K562 (cell line): ENCODE results near the gene ERFL. TPM values are rescaled to one million over a fixed set of nuclear protein-coding genes. Genes with fewer than 3 reads are reported as not detected.

ENCODE experiments used
- BCL6 ChIP-seq: fragments of 250-450 bp; sonication (Bioruptor Pico); IDR thresholded peaks from 2 replicates; pipeline ENCODE4 v1.4.0; 2020
- CHAMP1 ChIP-seq: fragments of 450-650 bp; IDR thresholded peaks from 2 replicates; pipeline ENCODE4 v1.6.1; 2016; ENCODE audit warnings: mild to moderate bottlenecking
- FOSL1 ChIP-seq: fragments of 200-800 bp; sonication (Bioruptor generic); conservative IDR thresholded peaks from 2 replicates; pipeline ENCODE4 v1.6.1; 2016; ENCODE audit warnings: missing genetic modification characterization, missing compliant biosample characterization
- HDAC1 ChIP-seq, 2 experiments: fragments of 450-650 bp; IDR thresholded peaks; 2 replicates each; pipeline ENCODE4 v1.6.1; 2016 to 2017; ENCODE audit warnings: inconsistent platforms in 1 of 2, mild to moderate bottlenecking in 1 of 2, moderate library complexity in 1 of 2
- HDAC8 ChIP-seq: fragments of 450-650 bp; IDR thresholded peaks from 2 replicates; pipeline ENCODE4 v1.6.1; 2016; ENCODE audit warnings: mild to moderate bottlenecking, missing genetic modification characterization, moderate library complexity, missing compliant biosample characterization
- ILK ChIP-seq: fragments of 450-650 bp; IDR thresholded peaks from 2 replicates; pipeline ENCODE4 v1.6.1; 2016; ENCODE audit warnings: missing genetic modification characterization, low read depth, mild to moderate bottlenecking, missing compliant biosample characterization, moderate library complexity, borderline replicate concordance
- IRF9 ChIP-seq: fragments of 450-650 bp; IDR thresholded peaks from 2 replicates; pipeline ENCODE4 v1.6.1; 2016; ENCODE audit warnings: missing biosample characterization, missing genetic modification characterization
- KDM4B ChIP-seq, 2 experiments: fragments of 450-650 bp in 1 of 2; sonication (generic) in 1 of 2; IDR thresholded peaks; 2 replicates each; pipeline ENCODE4 v1.6.1; 2016 to 2017; ENCODE audit warnings: borderline replicate concordance in 2 of 2, antibody characterized with exemption in 1 of 2, low read depth in 1 of 2, mild to moderate bottlenecking in 1 of 2
- L3MBTL2 ChIP-seq: fragments of 450-650 bp; IDR thresholded peaks from 2 replicates; pipeline ENCODE4 v1.6.1; 2016; ENCODE audit warnings: mild to moderate bottlenecking, moderate library complexity
- MAFK ChIP-seq: IDR thresholded peaks from 2 replicates; pipeline ENCODE4 v1.6.1; 2011; ENCODE audit warnings: low read length, improper control_type of control experiment
- MEF2A ChIP-seq: IDR thresholded peaks from 2 replicates; pipeline ENCODE4 v1.6.1; 2011; ENCODE audit warnings: low read depth, mild to moderate bottlenecking, low read length, moderate library complexity; ENCODE audit not compliant: control insufficient read depth
- NR2C2 ChIP-seq, 2 experiments: fragments of 200-800 bp in 1 of 2; sonication (Bioruptor generic) in 1 of 2; sonication (generic) in 1 of 2; formaldehyde crosslinking in 1 of 2; IDR thresholded peaks; 2 replicates each; pipeline versions ENCODE4 v1.6.1 to v1.8.0; 2016 to 2022; ENCODE audit warnings: mild to moderate bottlenecking in 1 of 2, missing compliant biosample characterization in 1 of 2, missing genetic modification characterization in 1 of 2, missing genetic modification reagents in 1 of 2
- POLR2AphosphoS5 ChIP-seq: IDR thresholded peaks from 2 replicates; pipeline ENCODE4 v1.6.1; 2011; ENCODE audit warnings: mild to moderate bottlenecking, low read depth, low read length, moderate library complexity; ENCODE audit not compliant: control insufficient read depth, insufficient read depth
- RCOR1 ChIP-seq, 2 experiments: IDR thresholded peaks; 2 replicates each; pipeline ENCODE4 v1.6.1; 2012; ENCODE audit warnings: low read depth in 2 of 2, low read length in 2 of 2, borderline replicate concordance in 1 of 2, improper control_type of control experiment in 1 of 2
- TAF1 ChIP-seq: IDR thresholded peaks from 2 replicates; pipeline ENCODE4 v1.6.1; 2011; ENCODE audit warnings: mild to moderate bottlenecking, low read length, moderate library complexity; ENCODE audit not compliant: insufficient read depth, control insufficient read depth, severe bottlenecking; ENCODE audit errors: extremely low read depth
- TEAD2 ChIP-seq: fragments of 450-650 bp; IDR thresholded peaks from 2 replicates; pipeline ENCODE4 v1.6.1; 2016; ENCODE audit warnings: missing genetic modification characterization, control low read depth, missing compliant biosample characterization
- USF2 ChIP-seq: sonication (generic); formaldehyde crosslinking; IDR thresholded peaks from 2 replicates; pipeline ENCODE4 v1.5.0; 2020; ENCODE audit warnings: missing genetic modification reagents
- ZNF212 ChIP-seq: fragments of 450-650 bp; formaldehyde crosslinking; IDR thresholded peaks from 2 replicates; pipeline ENCODE4 v1.4.0; 2020; ENCODE audit warnings: mild to moderate bottlenecking
- ZNF639 ChIP-seq, 2 experiments: fragments of 200-800 bp in 1 of 2; sonication (Bioruptor generic) in 1 of 2; sonication (generic) in 1 of 2; formaldehyde crosslinking in 1 of 2; IDR thresholded peaks in 1 of 2; conservative IDR thresholded peaks in 1 of 2; 2 replicates each; pipeline versions ENCODE4 v1.5.0 to v1.6.1; 2016 to 2020; ENCODE audit warnings: missing compliant biosample characterization in 1 of 2, missing genetic modification characterization in 1 of 2, missing genetic modification reagents in 1 of 2
- ZNF668 ChIP-seq: fragments of 250-450 bp; sonication (Bioruptor Pico); IDR thresholded peaks from 2 replicates; pipeline ENCODE4 v1.8.0; 2022; ENCODE audit warnings: mild to moderate bottlenecking, inconsistent platforms
- ZNF717 ChIP-seq: fragments of 250-450 bp; sonication (Bioruptor Pico); IDR thresholded peaks from 2 replicates; pipeline ENCODE4 v1.5.0; 2021
- polyA plus RNA-seq, 8 experiments: library from polyadenylated mRNA; depleted of rRNA in 4 of 8; stranded (reverse) in 5 of 8; unstranded in 3 of 8; fragments of >200 nt; fragmentation: Nextera tagmentation in 2 of 8; fragmentation: Illumina TruSeq in 1 of 8; extraction: Ambion mirVana in 2 of 8; extraction: Trizol in 1 of 8; gene quantifications; 2 replicates each; pipeline versions ENCODE4 v1.2.1 to v1.2.3, GENCODE V29; 2011 to 2014; ENCODE audit warnings: inconsistent platforms in 1 of 8, missing spikeins in 1 of 8
- total RNA-seq, 7 experiments: library from RNA; depleted of rRNA in 6 of 7; stranded (reverse); fragments of >200 nt in 6 of 7; fragmentation: Illumina TruSeq in 2 of 7; extraction: Trizol in 2 of 7; gene quantifications; 2 replicates each; pipeline versions ENCODE4 v1.2.1 to v1.2.3, GENCODE V29; 2011 to 2021; ENCODE audit warnings: low replicate concordance in 1 of 7

Gene ERFL
- total and polyA plus RNA-seq, 9 of the 15 experiments (the other 6 are each of a cell fraction or from before 2014, with no cell fraction given), result 0.07 to 0.75 (median 0.32) TPM; not detected in 4

GRCh38 chr19:41859618-41860418 lies 68.4 kb downstream of the ERFL start, which contains the start of gene RPS19 (continued):
- TF ChIP-seq ZNF639 (CRISPR knock-in tag; conservative IDR thresholded peaks at IDR 0.05 in 1 of 2, IDR thresholded peaks at IDR 0.05 in 1 of 2), result peak in 1 of 2 experiments; percentile 92; a peak in 2 of 4 replicates
- TF ChIP-seq MEF2A, result no peak
- TF ChIP-seq ILK (tag), result no peak
- no peak for TF ChIP-seq BCL6 (CRISPR knock-in tag)
- TF ChIP-seq CHAMP1, result no peak
- no peak; the same call in 1 of the 2 replicates for TF ChIP-seq FOSL1 (tag)
- TF ChIP-seq USF2 (CRISPR knock-in tag), result no peak
- TF ChIP-seq KDM4B (IDR thresholded peaks at IDR 0.05; ENCODE audit: borderline replicate concordance in 2 of 2, low read depth in 1 of 2), result peak in 1 of 2 experiments; percentile 89; a peak in 1 of 4 replicates
- 0 out of 2 replicates have a peak, but pooled peaks have one; percentile 19 for TF ChIP-seq HDAC8 (tag)
- no peak for TF ChIP-seq IRF9 (tag)
- TF ChIP-seq ZNF212 (CRISPR knock-in tag), result no peak
- TF ChIP-seq L3MBTL2, result peak; percentile 84
- TF ChIP-seq MAFK, result no peak
- TF ChIP-seq ZNF717 (CRISPR knock-in tag), result no peak
- TF ChIP-seq NR2C2 (CRISPR knock-in tag; IDR thresholded peaks at IDR 0.05), result peak; percentile 68
- peak; percentile 99 for TF ChIP-seq NR2C2 (tag; IDR thresholded peaks at IDR 0.05)
- TF ChIP-seq TAF1, result peak; percentile 97
- peak; percentile 83 for TF ChIP-seq POLR2AphosphoS5
- no peak for TF ChIP-seq TEAD2 (tag)
- TF ChIP-seq RCOR1 (IDR thresholded peaks at IDR 0.05; ENCODE audit: borderline replicate concordance in 1 of 2, low read depth in 2 of 2, low read length in 2 of 2), result peak; percentile 11 to 44; a peak in 1 of 4 replicates
- no peak for TF ChIP-seq ZNF668 (CRISPR knock-in tag)
- peak in 1 of 2 experiments; percentile 98; a peak in 2 of 4 replicates for TF ChIP-seq HDAC1 (IDR thresholded peaks at IDR 0.05)
